Suppressor macrophage (primary cell): Measurements from ENCODE around the gene HOXA13.

ENCODE experiments used
- DNase-seq, 4 experiments: peaks; one replicate each; pipeline ENCODE4 v3.0.0-alpha.2; 2020 to 2022
- total RNA-seq, 17 experiments: gene quantifications; one replicate each; lab custom pipeline; 2026; ENCODE audit warnings: mixed read lengths in 6 of 17, inconsistent platforms in 3 of 17; lab: John Stamatoyannopoulos, UW

The HOXA13 gene
- 0 to 1.5 (median 0) reads per million in 17 experiments for total RNA-seq

- peak in 1 of 4 experiments; percentile 47 for DNase-seq
Measured at GRCh38 chr7:27199849-27200760, at the start of gene HOXA13. Gene HOXA13 (minus strand): TSS chr7:27200091. CDS start chr7:27200077, 14 bp downstream.

- DNase-seq, result peak in 1 of 4 experiments; percentile 32
Measured at GRCh38 chr7:27248911-27249723, 49.2 kb upstream of the HOXA13 start.

- no peak for DNase-seq
Measured at GRCh38 chr7:27248427-27248806, 48.5 kb upstream of the HOXA13 start.

- no peak for DNase-seq
Measured at GRCh38 chr7:27247452-27248426, 47.8 kb upstream of the HOXA13 start.

- no peak for DNase-seq
Measured at GRCh38 chr7:27247000-27247399, 47.1 kb upstream of the HOXA13 start.

GRCh38 chr7:27245798-27246691 lies 46.2 kb upstream of the HOXA13 start:
- peak in 1 of 4 experiments; percentile 24 for DNase-seq

GRCh38 chr7:27245124-27245797 lies 45.4 kb upstream of the HOXA13 start:
- no peak for DNase-seq

GRCh38 chr7:27244488-27245123 lies 44.7 kb upstream of the HOXA13 start:
- no peak for DNase-seq

GRCh38 chr7:27243340-27244163 lies 43.7 kb upstream of the HOXA13 start:
- no peak for DNase-seq

- peak in 1 of 4 experiments; percentile 22 for DNase-seq
Measured at GRCh38 chr7:27242555-27243339, 42.9 kb upstream of the HOXA13 start, which contains the start of gene EVX1. Gene EVX1 (plus strand): TSS chr7:27242802. CDS start chr7:27243031, 229 bp downstream.

GRCh38 chr7:27242154-27242553 lies 42.3 kb upstream of the HOXA13 start:
- DNase-seq, result no peak

GRCh38 chr7:27241189-27242056 lies 41.5 kb upstream of the HOXA13 start:
- no peak for DNase-seq

GRCh38 chr7:27240015-27240731 lies 40.3 kb upstream of the HOXA13 start:
- DNase-seq, result no peak

- peak in 1 of 4 experiments; percentile 36 for DNase-seq
Measured at GRCh38 chr7:27239387-27240014, 39.6 kb upstream of the HOXA13 start.

GRCh38 chr7:27238979-27239386 lies 39.1 kb upstream of the HOXA13 start:
- no peak for DNase-seq
